ENCODE results near the gene GPR107. TPM values are rescaled to one million over a fixed set of nuclear protein-coding genes. Genes with fewer than 3 reads are reported as not detected.
A peak's percentile ranks its signal among the peaks of the same experiment; 100 is the strongest.

The GPR107 gene
- total RNA-seq, 1 experiment from 2014 or later: 77.4 TPM

- Histone ChIP-seq H3K9me2 (ENCODE audit: insufficient read depth) (no peaks in the 10 kb centered on the region), H3K36me3 (ENCODE audit: low read depth) (peaks cover 11% of the 10 kb centered on the region), H4K20me1 (ENCODE audit: insufficient read depth) (no peaks in the 10 kb centered on the region; the same call in 1 of the 2 replicates), H3K27me3 (ENCODE audit: insufficient read depth, low read depth) (no peaks in the 10 kb centered on the region), H3K4me1 (replicated peaks; ENCODE audit: insufficient read depth) (no peaks in the 10 kb centered on the region), H3F3A (ENCODE audit: insufficient read depth, low read depth) (peaks cover 14% of the 10 kb centered on the region; the same call in 1 of the 2 replicates), H3K4me3 (no peak overlapping the region), H2AFZ (no peak overlapping the region), H3K9me3 (ENCODE audit: insufficient read depth, low read depth) (no peaks in the 10 kb centered on the region), H3K79me2 (ENCODE audit: low read depth) (no peaks in the 10 kb centered on the region), H3K4me2 (no peak overlapping the region), H3K27ac (no peak overlapping the region)
- intact Hi-C loops (cut with micrococcal nuclease; ENCODE audit: unreplicated experiment): loop anchor here (5.0 kb wide), 2 partner anchors 238 to 348 kb away; no protein-coding TSS in a partner anchor
- ChIA-PET CTCF (interaction anchor here (0.6 kb wide), 1 partner anchor 134 kb away, joined by 3 read pairs; no protein-coding TSS in a partner anchor), POLR2A (ENCODE audit: unreplicated experiment) (interaction anchor here (0.7 kb wide), 1 partner anchor 499 kb away, joined by 3 read pairs; no protein-coding TSS in a partner anchor)
- BruUV-seq (replicated peaks): no TSS peak
- no peak for DNase-seq
- TF ChIP-seq, protein P1, sequence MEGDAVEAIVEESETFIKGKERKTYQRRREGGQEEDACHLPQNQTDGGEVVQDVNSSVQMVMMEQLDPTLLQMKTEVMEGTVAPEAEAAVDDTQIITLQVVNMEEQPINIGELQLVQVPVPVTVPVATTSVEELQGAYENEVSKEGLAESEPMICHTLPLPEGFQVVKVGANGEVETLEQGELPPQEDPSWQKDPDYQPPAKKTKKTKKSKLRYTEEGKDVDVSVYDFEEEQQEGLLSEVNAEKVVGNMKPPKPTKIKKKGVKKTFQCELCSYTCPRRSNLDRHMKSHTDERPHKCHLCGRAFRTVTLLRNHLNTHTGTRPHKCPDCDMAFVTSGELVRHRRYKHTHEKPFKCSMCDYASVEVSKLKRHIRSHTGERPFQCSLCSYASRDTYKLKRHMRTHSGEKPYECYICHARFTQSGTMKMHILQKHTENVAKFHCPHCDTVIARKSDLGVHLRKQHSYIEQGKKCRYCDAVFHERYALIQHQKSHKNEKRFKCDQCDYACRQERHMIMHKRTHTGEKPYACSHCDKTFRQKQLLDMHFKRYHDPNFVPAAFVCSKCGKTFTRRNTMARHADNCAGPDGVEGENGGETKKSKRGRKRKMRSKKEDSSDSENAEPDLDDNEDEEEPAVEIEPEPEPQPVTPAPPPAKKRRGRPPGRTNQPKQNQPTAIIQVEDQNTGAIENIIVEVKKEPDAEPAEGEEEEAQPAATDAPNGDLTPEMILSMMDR (conservative IDR thresholded peaks at IDR 0.05): no peak
- no peak for TF ChIP-seq EZH2 (IDR thresholded peaks at IDR 0.05; ENCODE audit: low read depth)
These were observed 50.9 kb downstream of the GPR107 start for GRCh38 chr9:130104491-130105193.

- Histone ChIP-seq H3K4me3 (no peak overlapping the region), H3K4me1 (replicated peaks; ENCODE audit: insufficient read depth) (no peaks in the 10 kb centered on the region), H3K9me3 (ENCODE audit: insufficient read depth, low read depth) (no peaks in the 10 kb centered on the region), H3K36me3 (ENCODE audit: low read depth) (no peaks in the 10 kb centered on the region), H3F3A (ENCODE audit: insufficient read depth, low read depth) (peaks cover 14% of the 10 kb centered on the region; the same call in 1 of the 2 replicates), H3K27me3 (ENCODE audit: insufficient read depth, low read depth) (no peaks in the 10 kb centered on the region), H2AFZ (no peak overlapping the region), H4K20me1 (ENCODE audit: insufficient read depth) (no peaks in the 10 kb centered on the region), H3K79me2 (ENCODE audit: low read depth) (no peaks in the 10 kb centered on the region), H3K4me2 (no peak overlapping the region), H3K9me2 (ENCODE audit: insufficient read depth) (no peaks in the 10 kb centered on the region), H3K27ac (no peak overlapping the region)
- POLR2A ChIA-PET (ENCODE audit: unreplicated experiment): no interaction called here
- DNase-seq: no peak
- no TSS peak for BruUV-seq (replicated peaks)
- CTCF ChIA-PET: interaction anchor here (0.7 kb wide), 2 partner anchors 158 to 342 kb away, joined by 3 to 7 read pairs; no protein-coding TSS in a partner anchor
- no peak for TF ChIP-seq EZH2 (IDR thresholded peaks at IDR 0.05; ENCODE audit: low read depth)
- TF ChIP-seq, protein P1 (conservative IDR thresholded peaks at IDR 0.05): no peak
- intact Hi-C loops (cut with micrococcal nuclease; ENCODE audit: unreplicated experiment): loop anchor here (1.0 to 5.0 kb wide), 5 partner anchors 129 to 575 kb away; no protein-coding TSS in a partner anchor
These were observed 53.1 kb downstream of the GPR107 start for GRCh38 chr9:130106860-130107233.

GRCh38 chr9:130107234-130107861, 53.6 kb downstream of the GPR107 start:
- no TSS peak for BruUV-seq (replicated peaks)
- H4K20me1 ChIP-seq (ENCODE audit: insufficient read depth): no peaks in the 10 kb centered on the region
- peaks cover 14% of the 10 kb centered on the region; the same call in 1 of the 2 replicates for H3F3A ChIP-seq (ENCODE audit: insufficient read depth, low read depth)
- TF ChIP-seq, protein P1 (conservative IDR thresholded peaks at IDR 0.05): peak; percentile 89
- TF ChIP-seq EZH2 (IDR thresholded peaks at IDR 0.05; ENCODE audit: low read depth): no peak
- no peaks in the 10 kb centered on the region for H3K4me1 ChIP-seq (replicated peaks; ENCODE audit: insufficient read depth)
- ChIA-PET POLR2A (ENCODE audit: unreplicated experiment) (no interaction called here), CTCF (interaction anchor here (0.6 to 0.7 kb wide), 2 partner anchors 158 to 307 kb away, joined by 3 to 7 read pairs; no protein-coding TSS in a partner anchor)
- H3K27ac ChIP-seq: no peak overlapping the region
- H3K27me3 ChIP-seq (ENCODE audit: insufficient read depth, low read depth): no peaks in the 10 kb centered on the region
- no peak overlapping the region for H2AFZ ChIP-seq
- DNase-seq: peak in 1 of 2 experiments; percentile 69
- H3K36me3 ChIP-seq (ENCODE audit: low read depth): no peaks in the 10 kb centered on the region
- H3K9me3 ChIP-seq (ENCODE audit: insufficient read depth, low read depth): no peaks in the 10 kb centered on the region
- intact Hi-C loops (cut with micrococcal nuclease; ENCODE audit: unreplicated experiment): loop anchor here (1.0 to 5.0 kb wide), 5 partner anchors 129 to 575 kb away; no protein-coding TSS in a partner anchor
- H3K4me3 ChIP-seq: no peak overlapping the region
- H3K79me2 ChIP-seq (ENCODE audit: low read depth): no peaks in the 10 kb centered on the region
- no peak overlapping the region for H3K4me2 ChIP-seq
- no peaks in the 10 kb centered on the region for H3K9me2 ChIP-seq (ENCODE audit: insufficient read depth)

Data from PC-9 (cell line).